HCT116 (cell line): ENCODE results near the gene ZNG1A.
"Not testable (repeated sequence)": the region's sequence is repeated elsewhere in the genome, so short reads cannot be mapped to it uniquely, and the experiment has no call there.

Source experiments
- EGR1 ChIP-seq: IDR thresholded peaks from 2 replicates; pipeline ENCODE4 v1.6.1; 2012; ENCODE audit warnings: low read depth
- MAX ChIP-seq: IDR thresholded peaks from 2 replicates; pipeline ENCODE4 v1.6.1; 2012
- POLR2A ChIP-seq: IDR thresholded peaks from 2 replicates; pipeline ENCODE4 v1.7.0; 2011; ENCODE audit warnings: borderline replicate concordance; ENCODE audit not compliant: insufficient read depth, insufficient read length; ENCODE audit errors: extremely low read depth
- POLR2AphosphoS5 ChIP-seq: IDR thresholded peaks from 2 replicates; pipeline ENCODE4 v1.6.1; 2011; ENCODE audit warnings: mild to moderate bottlenecking, low read depth, low read length, moderate library complexity
- SIN3A ChIP-seq: IDR thresholded peaks from 2 replicates; pipeline ENCODE4 v1.6.1; 2012; ENCODE audit warnings: low read depth
- SRF ChIP-seq: IDR thresholded peaks from 2 replicates; pipeline ENCODE4 v1.6.1; 2012; ENCODE audit warnings: low read depth
- YY1 ChIP-seq: IDR thresholded peaks from 2 replicates; pipeline ENCODE4 v1.6.1; 2011; ENCODE audit warnings: low read length, low read depth, moderate library complexity, mild to moderate bottlenecking; ENCODE audit not compliant: insufficient replicate concordance; ENCODE audit errors: extremely low read depth
- ZBTB33 ChIP-seq: IDR thresholded peaks from 2 replicates; pipeline ENCODE4 v1.6.1; 2011; ENCODE audit warnings: mild to moderate bottlenecking, low read length, moderate library complexity; ENCODE audit not compliant: insufficient replicate concordance; ENCODE audit errors: extremely low read depth
- TF ChIP-seq, protein P1 (sequence below): IDR thresholded peaks from 2 replicates; pipeline ENCODE4 v1.6.1; 2012; ENCODE audit warnings: low read depth
- TF ChIP-seq, protein P2 (sequence below), 3 experiments: fragments of 200-600 bp in 1 of 3; sonication (generic) in 1 of 3; IDR thresholded peaks in 2 of 3; conservative IDR thresholded peaks in 1 of 3; 2 replicates each; pipeline ENCODE4 v1.5.1; 2012 to 2017; ENCODE audit warnings: low read depth in 2 of 3, low read length in 2 of 3, antibody characterized with exemption in 1 of 3, borderline replicate concordance in 1 of 3, control low read depth in 1 of 3, mild to moderate bottlenecking in 1 of 3, mixed read lengths in 1 of 3, mixed run types in 1 of 3, moderate library complexity in 1 of 3; ENCODE audit not compliant: insufficient read depth in 1 of 3
- TF ChIP-seq, protein P3 (sequence below): IDR thresholded peaks from 2 replicates; pipeline ENCODE4 v1.6.1; 2012

- TF ChIP-seq, protein P1, sequence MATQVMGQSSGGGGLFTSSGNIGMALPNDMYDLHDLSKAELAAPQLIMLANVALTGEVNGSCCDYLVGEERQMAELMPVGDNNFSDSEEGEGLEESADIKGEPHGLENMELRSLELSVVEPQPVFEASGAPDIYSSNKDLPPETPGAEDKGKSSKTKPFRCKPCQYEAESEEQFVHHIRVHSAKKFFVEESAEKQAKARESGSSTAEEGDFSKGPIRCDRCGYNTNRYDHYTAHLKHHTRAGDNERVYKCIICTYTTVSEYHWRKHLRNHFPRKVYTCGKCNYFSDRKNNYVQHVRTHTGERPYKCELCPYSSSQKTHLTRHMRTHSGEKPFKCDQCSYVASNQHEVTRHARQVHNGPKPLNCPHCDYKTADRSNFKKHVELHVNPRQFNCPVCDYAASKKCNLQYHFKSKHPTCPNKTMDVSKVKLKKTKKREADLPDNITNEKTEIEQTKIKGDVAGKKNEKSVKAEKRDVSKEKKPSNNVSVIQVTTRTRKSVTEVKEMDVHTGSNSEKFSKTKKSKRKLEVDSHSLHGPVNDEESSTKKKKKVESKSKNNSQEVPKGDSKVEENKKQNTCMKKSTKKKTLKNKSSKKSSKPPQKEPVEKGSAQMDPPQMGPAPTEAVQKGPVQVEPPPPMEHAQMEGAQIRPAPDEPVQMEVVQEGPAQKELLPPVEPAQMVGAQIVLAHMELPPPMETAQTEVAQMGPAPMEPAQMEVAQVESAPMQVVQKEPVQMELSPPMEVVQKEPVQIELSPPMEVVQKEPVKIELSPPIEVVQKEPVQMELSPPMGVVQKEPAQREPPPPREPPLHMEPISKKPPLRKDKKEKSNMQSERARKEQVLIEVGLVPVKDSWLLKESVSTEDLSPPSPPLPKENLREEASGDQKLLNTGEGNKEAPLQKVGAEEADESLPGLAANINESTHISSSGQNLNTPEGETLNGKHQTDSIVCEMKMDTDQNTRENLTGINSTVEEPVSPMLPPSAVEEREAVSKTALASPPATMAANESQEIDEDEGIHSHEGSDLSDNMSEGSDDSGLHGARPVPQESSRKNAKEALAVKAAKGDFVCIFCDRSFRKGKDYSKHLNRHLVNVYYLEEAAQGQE = not testable (repeated sequence)
- TF ChIP-seq, protein P2, sequence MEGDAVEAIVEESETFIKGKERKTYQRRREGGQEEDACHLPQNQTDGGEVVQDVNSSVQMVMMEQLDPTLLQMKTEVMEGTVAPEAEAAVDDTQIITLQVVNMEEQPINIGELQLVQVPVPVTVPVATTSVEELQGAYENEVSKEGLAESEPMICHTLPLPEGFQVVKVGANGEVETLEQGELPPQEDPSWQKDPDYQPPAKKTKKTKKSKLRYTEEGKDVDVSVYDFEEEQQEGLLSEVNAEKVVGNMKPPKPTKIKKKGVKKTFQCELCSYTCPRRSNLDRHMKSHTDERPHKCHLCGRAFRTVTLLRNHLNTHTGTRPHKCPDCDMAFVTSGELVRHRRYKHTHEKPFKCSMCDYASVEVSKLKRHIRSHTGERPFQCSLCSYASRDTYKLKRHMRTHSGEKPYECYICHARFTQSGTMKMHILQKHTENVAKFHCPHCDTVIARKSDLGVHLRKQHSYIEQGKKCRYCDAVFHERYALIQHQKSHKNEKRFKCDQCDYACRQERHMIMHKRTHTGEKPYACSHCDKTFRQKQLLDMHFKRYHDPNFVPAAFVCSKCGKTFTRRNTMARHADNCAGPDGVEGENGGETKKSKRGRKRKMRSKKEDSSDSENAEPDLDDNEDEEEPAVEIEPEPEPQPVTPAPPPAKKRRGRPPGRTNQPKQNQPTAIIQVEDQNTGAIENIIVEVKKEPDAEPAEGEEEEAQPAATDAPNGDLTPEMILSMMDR (IDR thresholded peaks at IDR 0.05 in 2 of 3, conservative IDR thresholded peaks at IDR 0.05 in 1 of 3; ENCODE audit: borderline replicate concordance in 1 of 3, insufficient read depth in 1 of 3, low read depth in 2 of 3, low read length in 2 of 3) = not testable (repeated sequence)
- TF ChIP-seq POLR2A, ZBTB33, MAX, YY1, EGR1, SIN3A, POLR2AphosphoS5, SRF: not testable (repeated sequence)
- TF ChIP-seq, protein P3, sequence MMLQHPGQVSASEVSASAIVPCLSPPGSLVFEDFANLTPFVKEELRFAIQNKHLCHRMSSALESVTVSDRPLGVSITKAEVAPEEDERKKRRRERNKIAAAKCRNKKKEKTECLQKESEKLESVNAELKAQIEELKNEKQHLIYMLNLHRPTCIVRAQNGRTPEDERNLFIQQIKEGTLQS = not testable (repeated sequence)
Measured at GRCh38 chr9:88396-89037, 90.3 kb downstream of the ZNG1A start.
